ENCODE results near the gene EEF1A2.

Gene EEF1A2

GRCh38 chr20:63501818-63502670, 3.2 kb upstream of the EEF1A2 start:
- no peak overlapping the region for H3K4me3 ChIP-seq (ENCODE audit: low read length)
- no peak for TF ChIP-seq CTCF (conservative IDR thresholded peaks at IDR 0.05; ENCODE audit: low read length)
- DNase-seq (ENCODE audit: low read depth), result no peak

- no peak overlapping the region for H3K4me3 ChIP-seq (ENCODE audit: low read length)
- no peak for DNase-seq (ENCODE audit: low read depth)
- TF ChIP-seq CTCF (conservative IDR thresholded peaks at IDR 0.05; ENCODE audit: low read length), result no peak
These were observed 2.3 kb upstream of the EEF1A2 start for GRCh38 chr20:63500902-63501817.

- no peak overlapping the region for H3K4me3 ChIP-seq (ENCODE audit: low read length)
- DNase-seq (ENCODE audit: low read depth), result no peak
- no peak for TF ChIP-seq CTCF (conservative IDR thresholded peaks at IDR 0.05; ENCODE audit: low read length)
These were observed 1.4 kb upstream of the EEF1A2 start for GRCh38 chr20:63500151-63500901.

GRCh38 chr20:63499338-63499969, 571 bp upstream of the EEF1A2 start:
- no peak overlapping the region for H3K4me3 ChIP-seq (ENCODE audit: low read length)
- DNase-seq (ENCODE audit: low read depth), result no peak
- TF ChIP-seq CTCF (conservative IDR thresholded peaks at IDR 0.05; ENCODE audit: low read length), result no peak

GRCh38 chr20:63497946-63498935, 642 bp downstream of the EEF1A2 start:
- H3K4me3 ChIP-seq (ENCODE audit: low read length), result no peak overlapping the region
- DNase-seq (ENCODE audit: low read depth), result peak; percentile 30
- no peak for TF ChIP-seq CTCF (conservative IDR thresholded peaks at IDR 0.05; ENCODE audit: low read length)
